Keratinocyte (primary cell): ENCODE measurements around the gene EFCAB6.

Experiments used
- CTCF ChIP-seq, 3 experiments: IDR thresholded peaks in 1 of 3; conservative IDR thresholded peaks in 1 of 3; optimal IDR thresholded peaks in 1 of 3; 2 replicates in 2 of 3; 3 replicates in 1 of 3; pipeline versions ENCODE3 to v1.5.1; 2011; ENCODE audit warnings: low read length in 3 of 3, mild to moderate bottlenecking in 3 of 3, moderate library complexity in 2 of 3, control low read depth in 1 of 3, inconsistent platforms in 1 of 3; ENCODE audit not compliant: insufficient read depth in 2 of 3; ENCODE audit errors: extremely low read depth in 1 of 3
- EZH2 ChIP-seq: IDR thresholded peaks from one replicate; pipeline ENCODE4 v1.6.1; 2012; ENCODE audit warnings: inconsistent platforms, mild to moderate bottlenecking, low read length, moderate library complexity

- TF ChIP-seq CTCF (optimal IDR thresholded peaks at IDR 0.05 in 1 of 3, IDR thresholded peaks at IDR 0.05 in 1 of 3, conservative IDR thresholded peaks at IDR 0.05 in 1 of 3; ENCODE audit: extremely low read depth in 1 of 3, insufficient read depth in 2 of 3, low read length in 3 of 3), result no peak
- no peak for TF ChIP-seq EZH2
Observed at GRCh38 chr22:43749473-43749872, 62.6 kb downstream of the EFCAB6 start.
